A673 (cell line): ENCODE data around the gene CACNA1A. TPM values are rescaled to one million over a fixed set of nuclear protein-coding genes. Genes with fewer than 3 reads are reported as not detected.

Experiments used
- BruUV-seq: library from RNA; stranded (reverse); fragments of 400-500 nt; replicated peaks from 2 replicates; lab custom pipeline; 2021; lab: Mats Ljungman, UMichigan
- CTCF ChIA-PET: fragments of 300-600 bp; sonication (Branson Sonifier 250); formaldehyde crosslinking; loops from one replicate; lab custom pipeline; 2022; ENCODE audit warnings: antibody characterized with exemption; lab: Charles Lee
- POLR2A ChIA-PET: fragments of 300-600 bp; sonication (Branson Sonifier 250); formaldehyde crosslinking; loops from one replicate; lab custom pipeline; 2022; ENCODE audit warnings: antibody characterized with exemption; ENCODE audit not compliant: low non-redundant PET; lab: Charles Lee
- DNase-seq: peaks from one replicate; pipeline ENCODE4 v3.0.0-alpha.2; 2015; ENCODE audit warnings: low spot score
- H3K27ac ChIP-seq: fragments of 200-600 bp; sonication (generic); 2 replicates; pipeline ENCODE4 v1.5.1; 2016; ENCODE audit warnings: mixed run types, low read depth, mild to moderate bottlenecking, mixed read lengths, antibody characterized with exemption, low read length; ENCODE audit not compliant: poor library complexity, severe bottlenecking
- H3K27me3 ChIP-seq: fragments of 200-600 bp; sonication (generic); replicated peaks from 2 replicates; pipeline ENCODE4 v1.6.1; 2017; ENCODE audit warnings: mixed run types, low read depth, mild to moderate bottlenecking, mixed read lengths, antibody characterized with exemption, low read length; ENCODE audit not compliant: insufficient read depth, poor library complexity
- H3K36me3 ChIP-seq: fragments of 200-600 bp; sonication (generic); 2 replicates; pipeline ENCODE4 v1.6.1; 2016; ENCODE audit warnings: mixed run types, mild to moderate bottlenecking, mixed read lengths, antibody characterized with exemption, low read length; ENCODE audit not compliant: insufficient read depth, poor library complexity, severe bottlenecking
- H3K4me1 ChIP-seq: fragments of 200-600 bp; sonication (generic); 2 replicates; pipeline ENCODE4 v1.6.1; 2017; ENCODE audit warnings: mixed run types, mild to moderate bottlenecking, mixed read lengths, antibody characterized with exemption, low read length; ENCODE audit not compliant: insufficient read depth, poor library complexity, severe bottlenecking
- H3K4me3 ChIP-seq: fragments of 200-600 bp; sonication (generic); 2 replicates; pipeline ENCODE4 v1.5.1; 2016; ENCODE audit warnings: low read depth, mixed run types, mild to moderate bottlenecking, mixed read lengths, low read length; ENCODE audit not compliant: poor library complexity, severe bottlenecking
- H3K9me3 ChIP-seq: fragments of 200-600 bp; sonication (generic); 2 replicates; pipeline ENCODE4 v1.6.1; 2016; ENCODE audit warnings: mixed run types, low read depth, mild to moderate bottlenecking, mixed read lengths, antibody characterized with exemption, low read length; ENCODE audit not compliant: poor library complexity, severe bottlenecking
- CTCF ChIP-seq: fragments of 300-800, 200-600 bp; sonication (generic); conservative IDR thresholded peaks from 2 replicates; pipeline ENCODE4 v1.5.1; 2017; ENCODE audit warnings: low read depth, mild to moderate bottlenecking, antibody characterized with exemption, low read length, moderate library complexity, mixed read lengths
- EZH2 ChIP-seq: fragments of 200-600 bp; sonication (generic); IDR thresholded peaks from 2 replicates; pipeline ENCODE4 v1.6.1; 2017; ENCODE audit warnings: borderline replicate concordance, low read depth, mild to moderate bottlenecking, mixed read lengths, antibody characterized with exemption, low read length; ENCODE audit not compliant: poor library complexity, severe bottlenecking
- intact Hi-C: fragments of 100-400 bp; cut with micrococcal nuclease; formaldehyde crosslinking; loops from one replicate; pipeline ENCODE4 v1.10.0; 2022; ENCODE audit not compliant: unreplicated experiment
- total RNA-seq: library from RNA; stranded (reverse); gene quantifications from 2 replicates; pipeline ENCODE4 v1.2.3, GENCODE V29; 2021

CACNA1A gene
- total RNA-seq, 1 experiment from 2014 or later: 3.2 TPM

- ChIA-PET POLR2A (no interaction called here), CTCF (no interaction called here)
- DNase-seq: no peak
- no peak overlapping the region for H3K4me3 ChIP-seq
- no peaks in the 10 kb centered on the region for H3K36me3 ChIP-seq
- no peaks in the 10 kb centered on the region for H3K27me3 ChIP-seq
- H3K4me1 ChIP-seq: no peaks in the 10 kb centered on the region
- H3K9me3 ChIP-seq: no peaks in the 10 kb centered on the region
- BruUV-seq: no TSS peak
- TF ChIP-seq EZH2 (no peak), CTCF (no peak)
- H3K27ac ChIP-seq: no peak overlapping the region
- intact Hi-C loops: no loop called here
Measured at GRCh38 chr19:13269348-13269747, 236.9 kb downstream of the CACNA1A start.

GRCh38 chr19:13267889-13268288 lies 238.4 kb downstream of the CACNA1A start:
- no peaks in the 10 kb centered on the region for H3K4me1 ChIP-seq
- no peak for DNase-seq
- no TSS peak for BruUV-seq

GRCh38 chr19:13267131-13267530 lies 239.1 kb downstream of the CACNA1A start:
- Histone ChIP-seq H3K27ac (no peak overlapping the region), H3K27me3 (no peaks in the 10 kb centered on the region), H3K36me3 (no peaks in the 10 kb centered on the region), H3K9me3 (no peaks in the 10 kb centered on the region), H3K4me3 (no peak overlapping the region), H3K4me1 (no peaks in the 10 kb centered on the region)
- ChIA-PET CTCF (interaction anchor here (0.6 kb wide), 1 partner anchor 823 kb away, joined by 12 read pairs; no protein-coding TSS in a partner anchor), POLR2A (no interaction called here)
- no TSS peak for BruUV-seq
- no peak for DNase-seq
- intact Hi-C loops: no loop called here
- TF ChIP-seq EZH2: no peak
- no peak for TF ChIP-seq CTCF

More at GRCh38 chr19:13267889-13268288, 238.4 kb downstream of the CACNA1A start:
- no peaks in the 10 kb centered on the region for H3K36me3 ChIP-seq
- ChIA-PET CTCF (interaction anchor here (0.6 kb wide), 1 partner anchor 73 kb away, joined by 14 read pairs; no protein-coding TSS in a partner anchor), POLR2A (no interaction called here)
- TF ChIP-seq CTCF (no peak), EZH2 (no peak)
- intact Hi-C loops: no loop called here
- H3K27ac ChIP-seq: no peak overlapping the region
- H3K4me3 ChIP-seq: no peak overlapping the region
- no peaks in the 10 kb centered on the region for H3K27me3 ChIP-seq
- H3K9me3 ChIP-seq: no peaks in the 10 kb centered on the region
